ENCODE measurements around the gene ARGLU1. TPM values are rescaled to one million over a fixed set of nuclear protein-coding genes. Genes with fewer than 3 reads are reported as not detected.

The ARGLU1 gene
- total and polyA plus RNA-seq, 9 of the 15 experiments (the other 6 are each of a cell fraction or from before 2014, with no cell fraction given) = 19.3 to 99.9 (median 49.3) TPM

- TF ChIP-seq BCLAF1 (IDR thresholded peaks at IDR 0.05; ENCODE audit: borderline replicate concordance in 1 of 2, control insufficient read depth in 1 of 2, low read depth in 2 of 2, low read length in 1 of 2) = no peak
- TF ChIP-seq NRF1 (conservative IDR thresholded peaks at IDR 0.05 in 1 of 2, IDR thresholded peaks at IDR 0.05 in 1 of 2) = no peak
- no peak for TF ChIP-seq ZNF444 (CRISPR knock-in tag; IDR thresholded peaks at IDR 0.05)
- no peak for TF ChIP-seq GTF2B (IDR thresholded peaks at IDR 0.05; ENCODE audit: extremely low read depth, insufficient read length)
- no peak for TF ChIP-seq E2F3 (CRISPR knock-in tag; IDR thresholded peaks at IDR 0.05)
- no peak for TF ChIP-seq SAFB (IDR thresholded peaks at IDR 0.05; ENCODE audit: borderline replicate concordance, low read depth, low read length)
Observed at GRCh38 chr13:106573868-106574267, 5.9 kb upstream of the ARGLU1 start (continued).

- intact Hi-C loops (cut with micrococcal nuclease) (no loop called here), in situ Hi-C loops (cut with MboI) (no loop called here)
- no peak overlapping the region for H3K9ac ChIP-seq (ENCODE audit: insufficient read depth in 1 of 2, low read depth in 2 of 2, low read length in 2 of 2)
- DNase-seq (ENCODE audit: extremely low read depth in 1 of 4, low spot score in 3 of 4) = no peak
- WGBS (ENCODE audit: insufficient coverage, low coverage, missing lambda C conversion rate) = 58% methylated on average over 4 of the region's 8 CpGs
- no peak for ATAC-seq
- no peaks in the 10 kb centered on the region for H3K9me3 ChIP-seq (replicated peaks; ENCODE audit: control insufficient read depth, insufficient read depth, low read depth, low read length)
- no peaks in the 10 kb centered on the region for H3K36me3 ChIP-seq (ENCODE audit: control insufficient read depth, insufficient read depth, low read length)
- FAIRE-seq = no peak
- no peaks in the 10 kb centered on the region for H4K20me1 ChIP-seq (replicated peaks; ENCODE audit: control insufficient read depth, insufficient read depth, low read length)
- H3K4me1 ChIP-seq (replicated peaks in 1 of 2; ENCODE audit: control insufficient read depth in 2 of 2, insufficient read depth in 2 of 2, low read length in 2 of 2) = peaks cover 0 to 8% of the 10 kb centered on the region in 2 experiments; a peak in 3 of 5 replicates
- H3K27me3 ChIP-seq (ENCODE audit: control insufficient read depth in 2 of 2, insufficient read depth in 2 of 2, low read length in 2 of 2) = no peaks in the 10 kb centered on the region
- POLR2A ChIA-PET = no interaction called here
- H3K9me1 ChIP-seq (ENCODE audit: control insufficient read depth, insufficient read depth, low read length) = no peaks in the 10 kb centered on the region
- BruUV-seq (replicated peaks) = no TSS peak
- no peak overlapping the region for H2AFZ ChIP-seq (ENCODE audit: low read depth, low read length)
- no peak overlapping the region for H3K4me3 ChIP-seq
- H3K79me2 ChIP-seq (ENCODE audit: control insufficient read depth, insufficient read depth, low read length) = peaks cover 3% of the 10 kb centered on the region; the same call in 2 of the 3 replicates
- no peak overlapping the region for H3K27ac ChIP-seq (ENCODE audit: extremely low read depth, low read depth, low read length)
- CTCF ChIA-PET (ENCODE audit: low intra/inter-chr PET ratio) = no interaction called here
- no peak overlapping the region for H3K4me2 ChIP-seq (ENCODE audit: insufficient read depth, low read length)
- TF ChIP-seq ZFP1 (CRISPR knock-in tag; IDR thresholded peaks at IDR 0.05) = no peak
- no peak for TF ChIP-seq ZNF347 (CRISPR knock-in tag; IDR thresholded peaks at IDR 0.05; ENCODE audit: low read depth)
- TF ChIP-seq POU5F1 (IDR thresholded peaks at IDR 0.05; ENCODE audit: borderline replicate concordance, low read depth, low read length, partially characterized antibody) = no peak
- TF ChIP-seq HINFP (tag; conservative IDR thresholded peaks at IDR 0.05; ENCODE audit: low read depth) = no peak
- TF ChIP-seq IFI16 (CRISPR knock-in tag; IDR thresholded peaks at IDR 0.05) = no peak
- TF ChIP-seq RFX7 (CRISPR knock-in tag; IDR thresholded peaks at IDR 0.05) = no peak
- TF ChIP-seq KLF16 (IDR thresholded peaks at IDR 0.05) = no peak
- no peak for TF ChIP-seq HIVEP1 (CRISPR knock-in tag; IDR thresholded peaks at IDR 0.05)
- TF ChIP-seq MAZ (CRISPR knock-in tag; conservative IDR thresholded peaks at IDR 0.05 in 1 of 2, IDR thresholded peaks at IDR 0.05 in 1 of 2) = no peak
- TF ChIP-seq ZNF253 (CRISPR knock-in tag; conservative IDR thresholded peaks at IDR 0.05) = no peak
- no peak for TF ChIP-seq ZNF75A (CRISPR knock-in tag; IDR thresholded peaks at IDR 0.05)
- no peak for TF ChIP-seq RNF2 (IDR thresholded peaks at IDR 0.05)
Observed at GRCh38 chr13:106573284-106573846, 5.4 kb upstream of the ARGLU1 start.
